OCI-LY1 (cell line): ENCODE measurements around the gene PTPRZ1.

ENCODE experiments used
- H2AFZ ChIP-seq: fragments of 200-600 bp; sonication (generic), shearing (Covaris generic); 2 replicates; pipeline ENCODE4 v1.6.0; 2014; ENCODE audit warnings: antibody characterized with exemption, mild to moderate bottlenecking, low read length
- H3F3A ChIP-seq: fragments of 200-600 bp; sonication (generic), shearing (Covaris generic); 2 replicates; pipeline ENCODE4 v1.6.0; 2014; ENCODE audit warnings: mild to moderate bottlenecking, antibody characterized with exemption, low read length, moderate library complexity; ENCODE audit not compliant: insufficient read depth
- H3K27ac ChIP-seq: fragments of 200-600 bp; sonication (generic); 2 replicates; pipeline ENCODE4 v1.5.1; 2014; ENCODE audit warnings: low read length, mixed run types, mild to moderate bottlenecking, low read depth; ENCODE audit not compliant: poor library complexity, severe bottlenecking
- H3K27me3 ChIP-seq: fragments of 200-600 bp; sonication (generic); 2 replicates; pipeline ENCODE4 v1.6.0; 2014; ENCODE audit warnings: antibody characterized with exemption, mild to moderate bottlenecking, low read length, moderate library complexity; ENCODE audit not compliant: insufficient read depth
- H3K36me3 ChIP-seq: fragments of 200-600 bp; sonication (generic); 2 replicates; pipeline ENCODE4 v1.6.1; 2014; ENCODE audit warnings: mild to moderate bottlenecking, antibody characterized with exemption, low read length, moderate library complexity, mixed read lengths; ENCODE audit not compliant: insufficient read depth
- H3K4me1 ChIP-seq: fragments of 200-600 bp; sonication (generic); 2 replicates; pipeline ENCODE4 v1.5.1; 2014; ENCODE audit warnings: mild to moderate bottlenecking, low read length, moderate library complexity; ENCODE audit not compliant: insufficient read depth, severe bottlenecking
- H3K4me2 ChIP-seq: fragments of 200-600 bp; sonication (generic), shearing (Covaris generic); 2 replicates; pipeline ENCODE4 v1.6.1; 2014; ENCODE audit warnings: low read length
- H3K4me3 ChIP-seq: fragments of 200-600 bp; sonication (generic); 2 replicates; pipeline ENCODE4 v1.5.1; 2014; ENCODE audit warnings: low read length, low read depth, mild to moderate bottlenecking, mixed read lengths; ENCODE audit not compliant: poor library complexity, severe bottlenecking
- H3K79me2 ChIP-seq: fragments of 200-600 bp; shearing (Covaris generic); 2 replicates; pipeline ENCODE4 v1.6.1; 2016; ENCODE audit warnings: mixed run types, low read length, mixed read lengths; ENCODE audit not compliant: insufficient read depth
- H3K9ac ChIP-seq: fragments of 200-600 bp; sonication (generic), shearing (Covaris generic); 2 replicates; pipeline ENCODE4 v1.6.1; 2014; ENCODE audit warnings: mild to moderate bottlenecking, low read length, mixed read lengths
- H3K9me2 ChIP-seq: fragments of 200-600 bp; sonication (generic), shearing (Covaris generic); 2 replicates; pipeline ENCODE4 v1.6.1; 2014; ENCODE audit warnings: low read depth, mild to moderate bottlenecking, low read length, mixed read lengths
- H3K9me3 ChIP-seq: fragments of 200-600 bp; shearing (Covaris generic); 2 replicates; pipeline ENCODE4 v1.6.1; 2014; ENCODE audit warnings: low read length, mixed read lengths
- H4K20me1 ChIP-seq: fragments of 200-600 bp; sonication (generic), shearing (Covaris generic); 2 replicates; pipeline ENCODE4 v1.6.0; 2016; ENCODE audit warnings: mild to moderate bottlenecking, low read length; ENCODE audit not compliant: insufficient read depth
- EZH2 ChIP-seq: fragments of 200-600 bp; sonication (generic), shearing (Covaris generic); IDR thresholded peaks from 2 replicates; pipeline ENCODE4 v1.8.0; 2017; ENCODE audit warnings: borderline replicate concordance, mixed run types, mild to moderate bottlenecking, antibody characterized with exemption, low read length, moderate library complexity, mixed read lengths
- TF ChIP-seq, protein P1 (sequence below): fragments of 200-600 bp; sonication (generic), shearing (Covaris generic); IDR thresholded peaks from 2 replicates; pipeline ENCODE4 v1.5.1; 2017; ENCODE audit warnings: mild to moderate bottlenecking, antibody characterized with exemption, low read length, moderate library complexity, mixed read lengths

PTPRZ1 gene

DNA sequence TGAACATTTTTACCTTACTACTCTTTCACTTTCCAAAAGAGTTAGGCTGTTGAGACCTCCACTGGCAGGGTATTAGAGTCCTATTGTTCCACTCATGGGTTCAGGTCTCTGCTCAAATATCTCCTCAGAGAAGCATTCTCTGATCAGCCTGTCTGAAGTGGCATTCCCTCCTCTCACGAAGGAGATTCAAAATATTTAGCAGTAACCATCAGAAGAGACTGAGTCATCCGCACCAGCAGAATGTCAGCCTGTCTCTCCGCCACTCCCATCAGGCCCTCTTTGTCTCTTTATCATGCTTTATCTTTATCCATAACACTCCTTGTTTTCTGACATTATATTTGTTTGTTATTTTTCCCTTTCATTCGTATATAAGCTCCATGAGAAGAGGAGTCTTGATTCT lies 192.0 kb downstream of the PTPRZ1 start:
- H3F3A ChIP-seq: no peaks in the 10 kb centered on the region
- H4K20me1 ChIP-seq: no peaks in the 10 kb centered on the region
- no peaks in the 10 kb centered on the region for H3K27me3 ChIP-seq
- H3K9me2 ChIP-seq: no peaks in the 10 kb centered on the region
- no peak overlapping the region for H2AFZ ChIP-seq
- no peak overlapping the region for H3K4me3 ChIP-seq
- H3K4me1 ChIP-seq: no peaks in the 10 kb centered on the region
- TF ChIP-seq, protein P1, sequence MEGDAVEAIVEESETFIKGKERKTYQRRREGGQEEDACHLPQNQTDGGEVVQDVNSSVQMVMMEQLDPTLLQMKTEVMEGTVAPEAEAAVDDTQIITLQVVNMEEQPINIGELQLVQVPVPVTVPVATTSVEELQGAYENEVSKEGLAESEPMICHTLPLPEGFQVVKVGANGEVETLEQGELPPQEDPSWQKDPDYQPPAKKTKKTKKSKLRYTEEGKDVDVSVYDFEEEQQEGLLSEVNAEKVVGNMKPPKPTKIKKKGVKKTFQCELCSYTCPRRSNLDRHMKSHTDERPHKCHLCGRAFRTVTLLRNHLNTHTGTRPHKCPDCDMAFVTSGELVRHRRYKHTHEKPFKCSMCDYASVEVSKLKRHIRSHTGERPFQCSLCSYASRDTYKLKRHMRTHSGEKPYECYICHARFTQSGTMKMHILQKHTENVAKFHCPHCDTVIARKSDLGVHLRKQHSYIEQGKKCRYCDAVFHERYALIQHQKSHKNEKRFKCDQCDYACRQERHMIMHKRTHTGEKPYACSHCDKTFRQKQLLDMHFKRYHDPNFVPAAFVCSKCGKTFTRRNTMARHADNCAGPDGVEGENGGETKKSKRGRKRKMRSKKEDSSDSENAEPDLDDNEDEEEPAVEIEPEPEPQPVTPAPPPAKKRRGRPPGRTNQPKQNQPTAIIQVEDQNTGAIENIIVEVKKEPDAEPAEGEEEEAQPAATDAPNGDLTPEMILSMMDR: no peak
- H3K9me3 ChIP-seq: no peaks in the 10 kb centered on the region
- no peak overlapping the region for H3K9ac ChIP-seq
- H3K79me2 ChIP-seq: no peaks in the 10 kb centered on the region
- no peak overlapping the region for H3K27ac ChIP-seq
- no peak overlapping the region for H3K4me2 ChIP-seq
- H3K36me3 ChIP-seq: no peaks in the 10 kb centered on the region

DNA sequence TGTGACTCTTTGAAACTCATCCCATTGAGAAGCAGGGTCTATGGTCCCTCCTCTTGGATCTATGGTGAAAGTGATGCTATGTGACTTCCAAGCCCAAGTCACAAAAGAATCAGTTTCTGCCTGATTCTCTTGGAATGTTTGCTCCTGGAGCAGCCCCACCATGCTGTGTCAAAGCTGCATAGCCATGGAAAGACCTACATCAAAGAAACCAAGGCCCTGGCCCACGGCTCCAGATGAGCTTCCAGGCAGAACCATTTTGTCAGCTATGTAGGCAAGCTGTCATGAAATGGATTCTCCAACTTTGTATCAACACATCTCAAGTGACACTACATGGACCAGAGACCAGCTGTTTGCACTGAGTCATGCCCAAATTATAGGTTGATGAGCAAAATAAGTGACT lies 194.1 kb downstream of the PTPRZ1 start:
- no peak for TF ChIP-seq EZH2
- TF ChIP-seq, protein P1: no peak
- no peaks in the 10 kb centered on the region for H3K9me2 ChIP-seq
- no peaks in the 10 kb centered on the region for H3K79me2 ChIP-seq
- H3K4me2 ChIP-seq: no peak overlapping the region
- H3K4me3 ChIP-seq: no peak overlapping the region
- H2AFZ ChIP-seq: no peak overlapping the region
- no peak overlapping the region for H3K27ac ChIP-seq
- no peak overlapping the region for H3K9ac ChIP-seq
- H4K20me1 ChIP-seq: no peaks in the 10 kb centered on the region
- no peaks in the 10 kb centered on the region for H3K9me3 ChIP-seq
- H3K4me1 ChIP-seq: no peaks in the 10 kb centered on the region
- H3K27me3 ChIP-seq: no peaks in the 10 kb centered on the region
- no peaks in the 10 kb centered on the region for H3K36me3 ChIP-seq
- H3F3A ChIP-seq: no peaks in the 10 kb centered on the region

DNA sequence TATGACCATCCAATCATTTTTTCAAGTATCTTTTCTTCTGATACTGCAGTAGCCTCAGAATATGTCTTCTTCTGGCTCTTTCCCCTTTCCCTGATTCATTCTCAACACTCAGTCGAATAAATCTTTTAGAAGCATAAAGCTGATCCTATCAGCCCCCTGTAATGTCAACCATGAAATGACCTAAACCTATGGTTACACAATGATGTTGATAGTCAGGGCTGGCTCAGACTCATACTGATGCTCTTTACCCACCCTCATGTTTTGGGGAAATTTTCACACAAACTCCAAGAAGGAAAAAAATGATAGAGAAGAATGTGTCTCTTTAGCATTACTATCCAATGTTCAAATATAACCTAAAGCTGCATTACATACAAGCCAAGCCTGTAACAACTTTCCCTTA lies 195.1 kb downstream of the PTPRZ1 start:
- H3K79me2 ChIP-seq: no peaks in the 10 kb centered on the region
- H2AFZ ChIP-seq: no peak overlapping the region
- no peak for TF ChIP-seq EZH2
- TF ChIP-seq, protein P1: no peak
- no peak overlapping the region for H3K4me3 ChIP-seq
- no peaks in the 10 kb centered on the region for H3K4me1 ChIP-seq
- H4K20me1 ChIP-seq: no peaks in the 10 kb centered on the region
- no peaks in the 10 kb centered on the region for H3K9me3 ChIP-seq
- H3K27ac ChIP-seq: no peak overlapping the region
- no peaks in the 10 kb centered on the region for H3K27me3 ChIP-seq
- H3F3A ChIP-seq: no peaks in the 10 kb centered on the region
- no peak overlapping the region for H3K4me2 ChIP-seq
- no peaks in the 10 kb centered on the region for H3K9me2 ChIP-seq
- no peaks in the 10 kb centered on the region for H3K36me3 ChIP-seq
- H3K9ac ChIP-seq: no peak overlapping the region
